ENCODE data around the gene DAB1.

GRCh38 chr1:57385336-57385735 is 38.5 kb downstream of the DAB1 start:
- TF ChIP-seq, protein P1, sequence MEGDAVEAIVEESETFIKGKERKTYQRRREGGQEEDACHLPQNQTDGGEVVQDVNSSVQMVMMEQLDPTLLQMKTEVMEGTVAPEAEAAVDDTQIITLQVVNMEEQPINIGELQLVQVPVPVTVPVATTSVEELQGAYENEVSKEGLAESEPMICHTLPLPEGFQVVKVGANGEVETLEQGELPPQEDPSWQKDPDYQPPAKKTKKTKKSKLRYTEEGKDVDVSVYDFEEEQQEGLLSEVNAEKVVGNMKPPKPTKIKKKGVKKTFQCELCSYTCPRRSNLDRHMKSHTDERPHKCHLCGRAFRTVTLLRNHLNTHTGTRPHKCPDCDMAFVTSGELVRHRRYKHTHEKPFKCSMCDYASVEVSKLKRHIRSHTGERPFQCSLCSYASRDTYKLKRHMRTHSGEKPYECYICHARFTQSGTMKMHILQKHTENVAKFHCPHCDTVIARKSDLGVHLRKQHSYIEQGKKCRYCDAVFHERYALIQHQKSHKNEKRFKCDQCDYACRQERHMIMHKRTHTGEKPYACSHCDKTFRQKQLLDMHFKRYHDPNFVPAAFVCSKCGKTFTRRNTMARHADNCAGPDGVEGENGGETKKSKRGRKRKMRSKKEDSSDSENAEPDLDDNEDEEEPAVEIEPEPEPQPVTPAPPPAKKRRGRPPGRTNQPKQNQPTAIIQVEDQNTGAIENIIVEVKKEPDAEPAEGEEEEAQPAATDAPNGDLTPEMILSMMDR (IDR thresholded peaks at IDR 0.05; ENCODE audit: control extremely low read depth in 1 of 3, insufficient read depth in 1 of 3, low read depth in 1 of 3, low read length in 3 of 3) = no peak
- no peak for TF ChIP-seq RXRA (IDR thresholded peaks at IDR 0.05; ENCODE audit: insufficient read depth, low read depth, low read length)
- TF ChIP-seq POLR2A (IDR thresholded peaks at IDR 0.05; ENCODE audit: control extremely low read depth in 1 of 2, low read depth in 2 of 2, low read length in 2 of 2) = no peak
- no peak for TF ChIP-seq ZNF274 (IDR thresholded peaks at IDR 0.05; ENCODE audit: borderline replicate concordance, extremely low read depth, low read length)
- TF ChIP-seq TEAD4 (IDR thresholded peaks at IDR 0.05; ENCODE audit: low read depth, low read length) = no peak
- no peak for TF ChIP-seq CREB1 (IDR thresholded peaks at IDR 0.05)

All from H1 (cell line).